Measurements from ENCODE around the gene TTC8.
"Not testable (repeated sequence)": the region's sequence is repeated elsewhere in the genome, so short reads cannot be mapped to it uniquely, and the experiment has no call there.

Gene TTC8

GRCh38 chr14:88825503-88825902 lies 1.1 kb downstream of the TTC8 start:
- DNase-seq: no peak

GRCh38 chr14:88829188-88829587 lies 4.7 kb downstream of the TTC8 start:
- DNase-seq: no peak

- no peak for DNase-seq
Measured at GRCh38 chr14:88829685-88830302, 5.3 kb downstream of the TTC8 start.

- no peak for DNase-seq
Measured at GRCh38 chr14:88831284-88831683, 6.8 kb downstream of the TTC8 start.

GRCh38 chr14:88834883-88835431 lies 10.5 kb downstream of the TTC8 start:
- DNase-seq: no peak

- DNase-seq: no peak
Measured at GRCh38 chr14:88835661-88836060, 11.2 kb downstream of the TTC8 start.

GRCh38 chr14:88837495-88837894 lies 13.0 kb downstream of the TTC8 start:
- DNase-seq: no peak

GRCh38 chr14:88838015-88838414 lies 13.6 kb downstream of the TTC8 start:
- DNase-seq: no peak

- DNase-seq: no peak
Measured at GRCh38 chr14:88840926-88841325, 16.5 kb downstream of the TTC8 start.

- no peak for DNase-seq
Measured at GRCh38 chr14:88841741-88842140, 17.3 kb downstream of the TTC8 start.

GRCh38 chr14:88842414-88842813 lies 18.0 kb downstream of the TTC8 start:
- no peak for DNase-seq

GRCh38 chr14:88844980-88845491 lies 20.6 kb downstream of the TTC8 start:
- DNase-seq: no peak

GRCh38 chr14:88848571-88848970 lies 24.1 kb downstream of the TTC8 start:
- DNase-seq: no peak

- DNase-seq: no peak
Measured at GRCh38 chr14:88849716-88850115, 25.3 kb downstream of the TTC8 start.

- DNase-seq: no peak
Measured at GRCh38 chr14:88851587-88851986, 27.1 kb downstream of the TTC8 start.

GRCh38 chr14:88852632-88853031 lies 28.2 kb downstream of the TTC8 start:
- no peak for DNase-seq

GRCh38 chr14:88853129-88853528 lies 28.7 kb downstream of the TTC8 start:
- no peak for DNase-seq

- DNase-seq: no peak
Measured at GRCh38 chr14:88856786-88857366, 32.4 kb downstream of the TTC8 start.

- DNase-seq: not testable (repeated sequence)
Measured at GRCh38 chr14:88857861-88858260, 33.4 kb downstream of the TTC8 start.

GRCh38 chr14:88859118-88859517 lies 34.7 kb downstream of the TTC8 start:
- not testable (repeated sequence) for DNase-seq

GRCh38 chr14:88863167-88863566 lies 38.7 kb downstream of the TTC8 start:
- DNase-seq: no peak

- no peak for DNase-seq
Measured at GRCh38 chr14:88864198-88864597, 39.7 kb downstream of the TTC8 start.

- DNase-seq: no peak
Measured at GRCh38 chr14:88866305-88866704, 41.9 kb downstream of the TTC8 start.

GRCh38 chr14:88868558-88869159 lies 44.2 kb downstream of the TTC8 start:
- DNase-seq: no peak

All from activated gamma-delta T cell treated with Interleukin-2 at 50 U/mL for 16 hours (primary cell).